ENCODE measurements around the gene RILPL1. TPM values are rescaled to one million over a fixed set of nuclear protein-coding genes. Genes with fewer than 3 reads are reported as not detected.
"Not testable (repeated sequence)": the region's sequence is repeated elsewhere in the genome, so short reads cannot be mapped to it uniquely, and the experiment has no call there.

Gene RILPL1
- total RNA-seq, 1 experiment from 2014 or later = 12.4 TPM

DNA sequence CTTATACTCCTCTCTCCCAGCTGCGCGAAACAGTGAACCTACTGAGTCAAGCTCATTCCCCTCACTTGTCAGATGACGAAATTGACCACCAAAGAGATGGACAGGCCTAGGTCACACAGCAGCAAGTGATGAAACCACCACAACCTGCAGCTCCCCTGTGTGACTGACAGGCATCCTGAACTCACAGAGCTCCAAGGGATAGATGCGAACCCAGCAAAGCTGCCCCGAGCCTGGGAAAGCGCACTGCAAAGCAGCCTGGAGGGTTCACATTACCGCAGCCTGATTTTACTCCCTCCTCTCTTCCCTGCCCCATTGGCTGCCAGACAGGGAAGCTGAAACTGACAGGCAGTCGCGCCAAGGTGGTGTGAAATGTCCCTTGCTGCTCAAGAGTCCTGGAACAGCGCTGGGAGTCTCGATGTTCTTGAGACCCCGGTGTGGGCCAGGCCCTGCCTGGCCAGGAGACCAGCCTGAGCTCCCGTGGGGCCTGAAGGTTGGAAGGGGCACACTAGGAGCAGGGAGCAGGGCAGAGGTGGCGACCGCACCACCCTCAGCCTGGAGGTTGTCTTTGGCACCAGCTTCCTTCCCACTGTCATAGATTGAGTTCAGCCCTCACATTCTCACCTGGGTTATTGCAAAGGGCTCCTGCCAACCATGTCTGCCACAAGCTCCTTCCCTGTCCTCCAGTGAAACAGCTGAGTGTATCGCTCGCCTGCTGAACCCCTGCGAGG lies 39.2 kb downstream of the RILPL1 start:
- no peaks in the 10 kb centered on the region for H3K27me3 ChIP-seq (ENCODE audit: control insufficient read depth, insufficient read depth, low read length)
- no peak overlapping the region for H3K4me3 ChIP-seq (ENCODE audit: insufficient read depth, low read depth, low read length)
- DNase-seq = peak; percentile 53
- peaks cover 2% of the 10 kb centered on the region for H3K36me3 ChIP-seq (replicated peaks; ENCODE audit: control insufficient read depth, insufficient read depth, low read length)

DNA sequence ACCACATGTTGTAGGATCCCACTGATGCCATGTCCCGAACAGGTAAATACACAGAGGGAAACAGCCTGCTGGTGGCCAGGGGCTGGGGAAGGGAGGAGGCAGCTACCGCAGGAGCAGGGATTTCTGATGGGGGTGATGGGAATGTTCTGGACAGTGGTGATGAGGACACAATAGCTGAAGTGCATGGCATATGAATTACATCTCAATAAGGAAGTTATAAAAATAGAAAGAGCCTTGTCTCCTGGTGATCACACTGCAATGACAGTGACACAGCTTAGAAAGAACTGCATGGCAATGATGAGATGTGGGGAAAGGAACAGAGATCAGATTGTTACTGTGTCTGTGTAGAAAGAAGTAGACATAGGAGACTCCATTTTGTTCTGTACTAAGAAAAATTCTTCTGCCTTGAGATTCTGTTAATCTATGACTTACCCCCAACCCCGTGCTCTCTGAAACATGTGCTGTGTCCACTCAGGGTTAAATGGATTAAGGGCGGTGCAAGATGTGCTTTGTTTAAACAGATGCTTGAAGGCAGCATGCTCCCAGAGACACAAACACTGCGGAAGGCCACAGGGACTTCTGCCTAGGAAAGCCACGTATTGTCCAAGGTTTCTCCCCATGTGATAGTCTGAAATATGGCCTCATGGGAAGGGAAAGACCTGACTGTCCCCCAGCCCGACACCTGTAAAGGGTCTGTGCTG lies 41.0 kb downstream of the RILPL1 start:
- DNase-seq; H3K36me3 ChIP-seq (replicated peaks; ENCODE audit: control insufficient read depth, insufficient read depth, low read length); H3K27me3 ChIP-seq (ENCODE audit: control insufficient read depth, insufficient read depth, low read length); H3K4me3 ChIP-seq (ENCODE audit: insufficient read depth, low read depth, low read length): not testable (repeated sequence)

DNA sequence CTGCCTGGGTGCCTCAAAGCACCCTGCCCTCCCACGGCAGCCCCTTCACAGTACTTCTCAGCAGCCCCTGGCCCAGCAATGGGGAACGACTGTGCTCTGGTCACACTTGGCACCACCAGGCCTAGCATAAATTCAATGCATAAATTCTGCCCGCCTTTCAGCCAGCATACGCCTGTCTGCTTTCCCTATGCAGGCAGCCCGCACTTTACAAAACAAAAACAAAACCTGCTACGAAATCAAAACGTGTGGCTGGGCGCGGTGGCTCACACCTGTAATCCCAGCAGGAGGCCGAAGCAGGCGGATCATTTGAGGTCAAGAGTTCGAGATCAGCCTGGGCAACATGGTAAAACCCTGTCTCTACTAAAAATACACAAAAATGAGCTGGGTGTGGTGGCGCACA lies 42.0 kb downstream of the RILPL1 start:
- no peak for DNase-seq
- H3K36me3 ChIP-seq (replicated peaks; ENCODE audit: control insufficient read depth, insufficient read depth, low read length) = no peaks in the 10 kb centered on the region
- no peaks in the 10 kb centered on the region for H3K27me3 ChIP-seq (ENCODE audit: control insufficient read depth, insufficient read depth, low read length)
- H3K4me3 ChIP-seq (ENCODE audit: insufficient read depth, low read depth, low read length) = no peak overlapping the region

DNA sequence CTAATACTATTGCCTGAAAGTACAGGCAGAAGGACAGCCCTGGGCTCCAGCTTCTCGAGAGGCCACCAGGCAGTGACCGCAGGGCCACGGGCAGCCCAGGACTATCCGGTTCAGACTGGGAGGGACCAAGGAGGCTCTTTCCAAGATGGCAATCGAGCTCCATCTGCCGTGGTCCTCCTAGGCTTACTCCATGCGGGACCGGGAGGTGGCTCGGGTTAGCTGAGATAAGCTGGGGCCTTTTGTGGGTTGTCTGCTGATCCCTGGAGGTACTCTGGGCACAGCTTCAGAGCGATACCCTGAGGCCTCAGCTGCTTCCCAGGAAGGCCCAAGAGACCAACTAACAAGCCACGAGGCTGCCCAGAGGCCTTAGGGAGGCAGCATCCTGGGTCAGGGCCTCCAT lies 42.5 kb downstream of the RILPL1 start:
- Histone ChIP-seq H3K36me3 (replicated peaks; ENCODE audit: control insufficient read depth, insufficient read depth, low read length) (no peaks in the 10 kb centered on the region), H3K4me3 (ENCODE audit: insufficient read depth, low read depth, low read length) (no peak overlapping the region), H3K27me3 (ENCODE audit: control insufficient read depth, insufficient read depth, low read length) (no peaks in the 10 kb centered on the region)
- DNase-seq = peak; percentile 22

DNA sequence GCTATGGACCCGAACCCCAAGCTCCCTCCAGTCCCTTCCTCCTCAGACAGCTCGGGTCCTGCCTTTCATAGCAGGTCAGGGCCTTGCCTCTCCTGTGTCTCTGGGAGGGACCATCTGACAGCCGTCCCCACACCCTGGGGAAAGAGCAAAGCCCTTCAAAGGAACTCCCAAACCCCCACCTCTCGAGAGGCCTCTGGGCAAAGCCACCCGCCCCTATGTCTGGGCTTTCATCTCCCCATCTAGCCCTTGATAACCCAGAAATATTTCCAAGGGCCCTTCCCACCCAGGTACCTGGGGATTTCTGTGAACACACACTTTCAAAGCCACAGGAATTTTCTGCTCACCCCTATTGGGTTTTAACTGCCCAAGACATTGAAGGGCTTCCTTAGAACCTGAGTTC lies 43.4 kb downstream of the RILPL1 start:
- no peaks in the 10 kb centered on the region for H3K36me3 ChIP-seq (replicated peaks; ENCODE audit: control insufficient read depth, insufficient read depth, low read length)
- H3K27me3 ChIP-seq (ENCODE audit: control insufficient read depth, insufficient read depth, low read length) = no peaks in the 10 kb centered on the region
- H3K4me3 ChIP-seq (ENCODE audit: insufficient read depth, low read depth, low read length) = no peak overlapping the region
- DNase-seq = no peak

DNA sequence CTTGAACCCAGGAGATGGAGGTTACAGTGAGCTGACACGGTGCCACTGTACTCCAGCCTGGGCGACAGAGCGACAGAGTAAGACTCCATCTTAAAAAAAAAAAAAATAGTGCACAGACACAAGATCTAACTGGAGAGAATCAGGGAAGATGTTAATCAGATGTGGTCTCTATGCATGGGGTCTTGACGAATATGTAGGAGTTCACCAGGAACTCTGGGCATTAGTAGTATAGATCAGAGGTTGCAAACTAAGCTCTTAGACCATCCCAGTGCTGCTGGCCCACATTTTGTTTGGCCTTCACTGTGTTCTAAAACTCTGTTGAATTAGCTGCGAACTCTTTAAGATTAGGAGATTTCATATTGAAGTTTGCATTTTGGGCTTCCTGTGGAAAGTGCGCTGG lies 43.9 kb downstream of the RILPL1 start:
- Histone ChIP-seq H3K36me3 (replicated peaks; ENCODE audit: control insufficient read depth, insufficient read depth, low read length) (no peaks in the 10 kb centered on the region), H3K27me3 (ENCODE audit: control insufficient read depth, insufficient read depth, low read length) (no peaks in the 10 kb centered on the region), H3K4me3 (ENCODE audit: insufficient read depth, low read depth, low read length) (no peak overlapping the region)
- DNase-seq = no peak

DNA sequence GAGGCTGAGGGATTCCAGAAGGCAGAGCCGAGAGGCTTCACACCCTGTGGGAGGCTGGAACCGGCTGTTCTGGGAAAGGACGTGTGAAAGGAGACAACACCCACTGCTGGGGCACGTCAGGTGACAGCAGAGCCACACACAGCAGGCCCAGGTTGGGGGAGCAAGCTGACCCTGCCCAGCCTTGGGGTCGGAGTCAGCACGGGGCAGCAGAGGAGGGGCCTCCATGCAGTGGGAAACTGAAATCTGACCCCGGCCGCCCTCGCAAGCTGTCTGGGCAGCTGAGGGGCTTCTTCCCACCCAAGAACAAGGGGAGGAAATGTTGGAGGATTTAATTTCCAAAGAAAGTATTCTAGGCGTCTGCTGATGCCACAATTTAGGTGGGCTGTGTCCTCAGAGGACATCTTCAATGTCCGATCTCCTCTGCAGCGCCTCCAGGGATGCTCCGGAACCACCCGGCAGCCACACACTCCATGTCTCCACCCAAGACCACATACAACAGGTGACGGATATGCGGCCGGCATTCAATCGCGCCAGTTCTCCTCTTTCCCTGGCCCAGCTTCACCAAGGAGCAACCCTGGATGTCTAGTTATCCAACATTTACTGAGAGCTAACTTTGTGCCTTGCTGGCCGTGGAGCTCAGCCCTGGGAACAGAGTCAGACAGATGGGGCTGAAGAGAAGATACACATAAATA lies 44.8 kb downstream of the RILPL1 start:
- no peak overlapping the region for H3K4me3 ChIP-seq (ENCODE audit: insufficient read depth, low read depth, low read length)
- H3K27me3 ChIP-seq (ENCODE audit: control insufficient read depth, insufficient read depth, low read length) = no peaks in the 10 kb centered on the region
- peak; percentile 70 for DNase-seq

DNA sequence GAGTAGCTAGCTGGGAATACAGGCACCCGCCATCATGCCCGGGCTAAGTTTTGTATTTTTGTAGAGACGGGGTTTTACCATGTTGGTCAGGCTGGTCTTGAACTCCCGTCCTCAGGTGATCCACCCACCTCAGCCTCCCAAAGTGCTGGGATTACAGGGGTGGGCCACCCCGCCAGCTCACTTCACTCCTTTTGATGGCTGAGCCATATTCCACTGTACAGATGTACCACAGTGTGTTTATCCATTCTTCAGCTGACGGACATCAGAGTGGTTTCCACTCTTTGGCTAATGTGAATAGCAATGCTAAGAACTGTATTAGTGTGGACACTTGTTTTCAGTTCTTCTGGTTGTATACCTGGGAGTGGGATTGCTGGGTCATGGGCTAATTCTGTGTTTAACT lies 46.1 kb downstream of the RILPL1 start:
- no peaks in the 10 kb centered on the region for H3K27me3 ChIP-seq (ENCODE audit: control insufficient read depth, insufficient read depth, low read length)
- H3K4me3 ChIP-seq (ENCODE audit: insufficient read depth, low read depth, low read length) = no peak overlapping the region
- no peaks in the 10 kb centered on the region for H3K36me3 ChIP-seq (replicated peaks; ENCODE audit: control insufficient read depth, insufficient read depth, low read length)
- no peak for DNase-seq

More for the DNA sequence above, 44.8 kb downstream of the RILPL1 start:
- no peaks in the 10 kb centered on the region for H3K36me3 ChIP-seq (replicated peaks; ENCODE audit: control insufficient read depth, insufficient read depth, low read length)

DNA sequence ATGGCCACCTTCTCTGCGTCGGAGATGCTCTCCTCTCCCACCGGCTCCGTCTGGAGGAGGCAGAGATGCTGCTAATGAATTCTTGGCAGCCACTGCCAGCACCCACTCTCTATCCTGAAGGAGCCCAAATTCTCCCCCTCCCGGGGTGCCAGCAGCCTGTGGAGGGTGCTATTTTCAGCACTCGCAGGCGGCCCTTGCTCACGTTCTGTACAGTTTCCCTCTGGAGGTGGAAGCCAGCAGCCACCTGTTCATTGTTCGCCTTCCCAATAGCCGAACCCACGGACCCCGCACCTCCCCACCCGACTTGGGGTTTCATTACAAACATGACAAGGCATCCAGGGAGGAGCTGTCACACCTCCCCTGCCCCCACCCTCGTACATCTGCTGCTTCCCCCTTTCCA lies 47.8 kb downstream of the RILPL1 start:
- DNase-seq = no peak
- Histone ChIP-seq H3K27me3 (ENCODE audit: control insufficient read depth, insufficient read depth, low read length) (no peaks in the 10 kb centered on the region), H3K36me3 (replicated peaks; ENCODE audit: control insufficient read depth, insufficient read depth, low read length) (no peaks in the 10 kb centered on the region), H3K4me3 (ENCODE audit: insufficient read depth, low read depth, low read length) (no peak overlapping the region)

DNA sequence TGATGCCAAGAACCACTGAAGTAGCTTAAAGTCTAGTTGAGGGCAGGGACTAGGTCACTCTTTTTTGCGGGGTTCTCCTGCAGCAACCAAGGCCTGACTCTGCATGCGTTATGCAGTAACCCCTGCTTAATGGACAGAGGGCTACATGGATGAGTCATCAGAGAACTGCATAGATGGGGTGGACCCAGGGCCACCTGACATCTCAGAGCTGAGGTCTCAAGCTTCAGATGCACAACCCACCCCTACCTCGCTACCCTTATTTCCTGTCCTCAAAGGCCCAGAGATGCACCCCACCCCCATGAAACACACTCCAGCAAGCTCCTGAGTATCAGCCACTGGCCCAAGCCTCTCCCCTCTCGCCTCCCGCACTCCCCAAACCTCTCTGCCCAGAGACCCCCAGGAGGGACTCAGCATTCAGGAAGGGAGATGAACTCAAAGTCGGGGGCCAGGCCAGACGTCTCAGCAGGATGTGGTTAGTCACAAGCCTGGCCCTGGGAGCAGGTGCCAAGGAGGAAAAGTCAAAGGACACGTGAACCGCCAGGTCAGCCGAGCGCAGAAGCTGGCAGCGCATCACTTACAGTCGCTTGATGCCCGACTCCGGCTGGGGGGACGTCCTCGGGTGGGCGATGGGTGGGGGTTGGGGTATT lies 49.8 kb downstream of the RILPL1 start:
- Histone ChIP-seq H3K27me3 (ENCODE audit: control insufficient read depth, insufficient read depth, low read length) (no peaks in the 10 kb centered on the region), H3K36me3 (replicated peaks; ENCODE audit: control insufficient read depth, insufficient read depth, low read length) (no peaks in the 10 kb centered on the region), H3K4me3 (ENCODE audit: insufficient read depth, low read depth, low read length) (no peak overlapping the region)
- DNase-seq = no peak

DNA sequence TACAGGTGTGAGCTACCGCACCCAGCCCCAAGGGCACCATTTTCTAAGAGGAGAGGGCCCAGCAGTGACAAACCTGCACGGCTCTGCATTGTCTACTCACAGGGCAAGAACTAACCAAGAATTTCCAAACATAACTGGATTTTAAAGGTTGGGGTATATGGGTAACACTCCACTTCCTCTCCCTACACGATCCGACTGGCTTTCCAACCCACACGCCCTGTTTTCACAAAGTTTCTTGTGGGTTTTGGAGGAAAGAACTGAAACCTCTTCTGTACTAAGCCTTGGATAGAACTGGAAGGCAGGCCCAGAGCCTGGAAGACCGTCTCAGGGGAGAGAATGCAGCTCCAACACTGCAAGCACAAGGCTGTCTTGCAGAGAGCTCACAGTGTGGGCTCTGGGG lies 50.6 kb downstream of the RILPL1 start:
- H3K36me3 ChIP-seq (replicated peaks; ENCODE audit: control insufficient read depth, insufficient read depth, low read length) = no peaks in the 10 kb centered on the region
- no peaks in the 10 kb centered on the region for H3K27me3 ChIP-seq (ENCODE audit: control insufficient read depth, insufficient read depth, low read length)
- no peak for DNase-seq
- H3K4me3 ChIP-seq (ENCODE audit: insufficient read depth, low read depth, low read length) = no peak overlapping the region

DNA sequence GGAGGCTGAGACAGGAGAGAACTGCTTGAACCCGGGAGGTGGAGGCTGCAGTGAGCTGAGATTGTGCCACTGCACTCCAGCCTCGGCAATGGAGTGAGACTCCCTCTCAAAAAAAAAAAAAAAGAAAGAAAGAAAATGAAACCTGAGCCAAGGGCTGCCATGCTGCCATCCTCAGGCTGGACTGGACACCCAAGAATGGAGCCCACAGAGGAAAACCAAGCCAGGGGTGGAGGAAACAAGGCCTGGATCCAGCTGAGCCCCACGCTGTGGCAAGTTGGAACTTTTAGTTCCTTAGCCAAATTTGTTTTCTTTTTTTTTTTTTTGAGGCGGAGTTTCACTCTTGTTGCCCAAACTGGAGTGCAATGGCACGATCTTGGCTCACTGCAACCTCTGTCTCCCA lies 52.3 kb downstream of the RILPL1 start:
- not testable (repeated sequence) for H3K27me3 ChIP-seq (ENCODE audit: control insufficient read depth, insufficient read depth, low read length); H3K4me3 ChIP-seq (ENCODE audit: insufficient read depth, low read depth, low read length); H3K36me3 ChIP-seq (replicated peaks; ENCODE audit: control insufficient read depth, insufficient read depth, low read length); DNase-seq

DNA sequence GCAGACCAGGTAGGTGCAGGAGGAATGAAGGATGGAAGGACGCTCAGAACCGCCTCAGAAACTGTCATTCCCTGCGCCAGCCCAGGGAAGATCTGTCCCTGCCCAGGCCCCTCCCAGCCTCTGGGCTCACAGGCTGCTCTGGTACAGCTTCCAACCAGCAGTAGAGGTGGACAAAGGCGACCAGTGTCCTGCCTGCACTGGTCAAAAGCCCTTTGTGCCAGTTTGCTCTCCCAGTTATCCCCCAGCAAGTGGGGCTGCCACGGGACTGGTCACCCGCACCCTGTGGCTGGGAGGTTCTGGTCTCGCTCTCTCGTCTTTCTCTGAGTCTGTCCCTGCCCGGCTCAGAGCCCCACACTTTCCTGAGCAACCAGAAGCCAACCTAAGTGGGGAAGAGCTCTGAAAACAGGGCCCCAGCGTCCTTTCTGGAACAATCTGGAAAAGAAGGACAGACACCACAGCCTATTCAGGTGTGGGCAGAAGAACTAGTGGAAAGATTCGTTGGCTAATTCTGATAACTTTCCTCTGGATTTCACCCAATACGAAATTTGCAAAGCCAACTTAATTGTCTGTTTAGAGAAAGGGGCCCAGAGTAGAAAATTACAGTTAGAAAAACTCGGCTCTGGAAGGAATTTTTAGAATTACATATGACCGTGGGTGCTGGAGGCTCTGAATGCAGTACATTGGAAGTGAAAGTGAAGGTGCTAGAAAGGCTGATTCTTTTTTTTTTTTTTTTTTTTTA lies 53.9 kb downstream of the RILPL1 start:
- H3K27me3 ChIP-seq (ENCODE audit: control insufficient read depth, insufficient read depth, low read length) = no peaks in the 10 kb centered on the region
- peaks cover 1% of the 10 kb centered on the region for H3K36me3 ChIP-seq (replicated peaks; ENCODE audit: control insufficient read depth, insufficient read depth, low read length)
- DNase-seq = no peak
- H3K4me3 ChIP-seq (ENCODE audit: insufficient read depth, low read depth, low read length) = no peak overlapping the region

DNA sequence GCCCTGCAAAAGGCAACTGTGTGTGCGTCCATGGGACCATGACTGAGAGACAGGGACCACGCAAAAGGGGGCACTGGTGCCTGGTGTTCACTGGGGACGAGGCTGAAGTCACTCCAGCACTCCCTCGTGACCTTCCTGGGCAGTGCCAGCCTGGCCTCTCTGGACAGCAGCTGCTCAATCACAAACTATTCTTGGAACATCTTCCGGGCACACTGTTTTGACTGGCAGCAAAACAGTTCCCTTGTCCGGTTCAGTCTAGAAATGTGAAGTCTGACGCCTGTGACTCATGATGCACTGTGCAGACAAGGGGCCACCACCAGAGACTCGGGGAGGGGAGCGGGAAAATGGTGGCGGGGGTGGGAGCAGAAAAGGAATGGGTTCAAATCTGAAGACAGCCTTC lies 54.8 kb downstream of the RILPL1 start:
- Histone ChIP-seq H3K36me3 (replicated peaks; ENCODE audit: control insufficient read depth, insufficient read depth, low read length) (peaks cover 1% of the 10 kb centered on the region), H3K4me3 (ENCODE audit: insufficient read depth, low read depth, low read length) (no peak overlapping the region), H3K27me3 (ENCODE audit: control insufficient read depth, insufficient read depth, low read length) (no peaks in the 10 kb centered on the region)
- no peak for DNase-seq
